ENCODE results near the gene PPP1R14C.
"Not testable (repeated sequence)": the region's sequence is repeated elsewhere in the genome, so short reads cannot be mapped to it uniquely, and the experiment has no call there.

The PPP1R14C gene

GRCh38 chr6:150236544-150236943 is 93.7 kb downstream of the PPP1R14C start:
- no peak for DNase-seq (ENCODE audit: low read depth)

DNA sequence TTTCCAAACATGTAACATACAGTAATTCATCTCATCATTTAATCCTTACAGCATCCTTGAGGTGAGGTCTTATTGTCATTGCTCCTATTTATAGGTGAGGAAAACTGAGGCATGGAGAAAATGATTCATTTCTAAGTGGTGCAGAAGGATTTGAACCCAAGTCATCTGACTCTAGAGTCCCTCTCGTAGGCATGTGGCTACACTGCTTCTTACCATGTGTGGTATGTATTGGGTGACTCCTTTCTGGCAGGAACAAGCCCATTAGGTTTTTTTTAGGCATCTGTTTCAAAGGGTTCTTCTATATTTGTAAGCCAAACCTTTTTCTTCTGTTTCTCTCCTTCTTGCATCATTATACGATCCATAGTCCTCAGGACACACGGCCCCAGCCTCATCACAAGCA is 94.8 kb downstream of the PPP1R14C start:
- no peak overlapping the region for H3K4me3 ChIP-seq (ENCODE audit: low read depth, low read length)
- DNase-seq (ENCODE audit: low read depth), result no peak

More at GRCh38 chr6:150236544-150236943, 93.7 kb downstream of the PPP1R14C start:
- no peak overlapping the region for H3K4me3 ChIP-seq (ENCODE audit: low read depth, low read length)

DNA sequence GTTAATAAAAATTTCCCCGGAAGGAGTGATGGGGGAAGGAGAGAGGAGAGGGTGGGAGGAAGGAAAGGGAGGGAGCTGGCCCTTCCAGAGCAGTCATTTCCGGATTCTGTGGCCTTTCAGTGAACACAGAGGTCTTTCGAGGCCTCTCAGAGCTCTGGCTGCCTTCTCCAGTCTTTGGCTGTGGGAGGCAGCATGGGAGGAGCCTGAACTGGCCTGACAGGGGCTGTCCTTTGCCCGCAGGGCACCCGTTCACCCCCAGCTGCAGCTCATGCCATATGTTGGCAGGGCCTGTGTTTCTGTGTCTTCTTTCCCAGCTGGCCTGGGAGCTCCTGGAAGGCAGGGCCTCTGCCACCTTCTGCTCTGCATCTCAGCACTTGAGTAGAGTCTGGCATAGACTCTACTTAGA is 95.5 kb downstream of the PPP1R14C start:
- H3K4me3 ChIP-seq (ENCODE audit: low read depth, low read length), result no peak overlapping the region
- DNase-seq (ENCODE audit: low read depth), result no peak

DNA sequence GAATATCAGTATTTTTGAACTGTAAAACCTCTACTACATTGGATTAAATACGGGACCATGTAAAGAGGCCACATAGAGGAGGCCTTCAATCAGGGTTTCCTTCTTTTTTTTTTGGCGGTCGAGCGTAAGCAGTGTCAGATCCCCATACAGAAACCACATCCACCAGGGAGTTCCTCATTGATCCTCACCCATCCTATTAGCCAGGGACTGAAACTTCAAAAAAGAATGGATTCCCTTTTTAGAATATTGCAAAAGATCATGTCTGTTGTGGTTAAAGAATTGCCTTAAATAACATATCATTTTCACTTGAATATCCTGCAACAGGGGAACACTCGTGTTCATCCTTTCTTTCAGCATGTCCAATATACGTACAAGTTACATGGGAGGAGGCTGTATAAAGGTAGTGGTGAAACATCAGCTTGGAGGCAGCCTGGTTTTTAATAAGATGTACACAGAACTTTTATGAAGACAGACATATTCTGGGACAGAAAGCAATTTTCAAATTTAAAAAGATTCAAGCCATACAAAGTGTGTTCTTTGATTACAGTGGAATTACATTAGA is 96.1 kb downstream of the PPP1R14C start:
- DNase-seq (ENCODE audit: low read depth), result no peak

DNA sequence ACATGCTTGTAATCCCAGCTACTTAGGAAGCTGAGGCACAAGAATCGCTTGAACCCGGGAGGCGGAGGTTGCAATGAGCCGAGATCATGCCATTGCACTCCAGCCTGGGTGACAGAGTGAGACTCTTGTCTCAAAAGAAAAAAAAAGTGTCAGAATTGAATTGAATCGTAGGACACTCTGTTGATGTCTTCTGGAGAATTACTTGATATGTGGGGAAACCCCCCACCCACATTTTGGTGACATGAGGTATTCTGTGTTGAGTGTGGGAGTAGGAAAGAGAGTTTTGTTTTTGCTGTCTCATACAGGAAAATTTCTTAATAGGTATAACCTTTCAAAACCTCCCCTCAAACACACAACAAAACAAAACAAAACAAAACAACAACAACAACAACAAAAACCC is 98.9 kb downstream of the PPP1R14C start:
- H3K4me3 ChIP-seq (ENCODE audit: low read depth, low read length); DNase-seq (ENCODE audit: low read depth): not testable (repeated sequence)

More for the DNA sequence above, 96.1 kb downstream of the PPP1R14C start:
- H3K4me3 ChIP-seq (ENCODE audit: low read depth, low read length), result no peak overlapping the region

GRCh38 chr6:150243620-150244314 is 100.9 kb downstream of the PPP1R14C start:
- no peak for DNase-seq (ENCODE audit: low read depth)
- no peak overlapping the region for H3K4me3 ChIP-seq (ENCODE audit: low read depth, low read length)

- no peak for DNase-seq (ENCODE audit: low read depth)
- no peak overlapping the region for H3K4me3 ChIP-seq (ENCODE audit: low read depth, low read length)
Measured at GRCh38 chr6:150245148-150245935, 102.5 kb downstream of the PPP1R14C start.

DNA sequence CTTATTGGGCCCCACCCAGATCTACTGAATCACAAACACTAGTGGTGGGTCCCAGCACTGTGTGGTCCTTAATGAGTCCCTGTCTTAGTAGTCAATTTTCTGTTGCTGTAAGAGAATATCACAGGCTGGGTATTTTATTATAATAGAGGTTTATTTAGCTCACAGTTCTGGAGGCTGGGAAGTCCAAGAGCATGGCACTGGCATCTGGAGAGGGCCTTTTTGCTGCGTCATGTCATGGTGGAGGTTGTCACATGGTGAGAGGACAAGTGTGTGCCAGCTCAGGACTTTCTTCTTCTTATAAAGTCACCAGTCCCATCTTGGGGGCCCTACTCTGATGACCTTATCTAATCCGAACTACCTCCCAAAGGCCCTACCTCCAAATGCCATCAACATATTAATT is 105.0 kb downstream of the PPP1R14C start:
- DNase-seq (ENCODE audit: low read depth), result no peak
- no peak overlapping the region for H3K4me3 ChIP-seq (ENCODE audit: low read depth, low read length)

- DNase-seq (ENCODE audit: low read depth), result no peak
- no peak overlapping the region for H3K4me3 ChIP-seq (ENCODE audit: low read depth, low read length)
Measured at GRCh38 chr6:150248300-150248699, 105.5 kb downstream of the PPP1R14C start.

DNA sequence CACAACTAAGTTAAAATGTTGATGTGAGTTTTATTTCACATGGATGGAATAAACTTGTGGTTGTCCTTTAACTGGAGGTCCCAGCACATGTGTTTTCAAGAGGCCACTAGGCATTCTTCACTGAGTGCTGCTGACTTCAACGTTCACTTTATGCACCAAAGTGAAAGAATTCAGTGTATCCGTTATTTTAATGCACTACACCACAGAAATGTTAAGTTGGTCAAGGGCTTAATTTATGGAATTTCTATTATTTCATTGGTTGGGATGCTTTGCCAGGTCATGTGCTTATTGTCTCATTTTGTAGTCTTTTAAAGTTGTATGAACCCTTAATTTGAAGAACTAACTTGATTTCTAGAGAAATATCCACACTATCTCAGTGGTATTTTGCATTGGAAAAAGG is 106.4 kb downstream of the PPP1R14C start:
- H3K4me3 ChIP-seq (ENCODE audit: low read depth, low read length), result no peak overlapping the region
- no peak for DNase-seq (ENCODE audit: low read depth)

GRCh38 chr6:150250826-150251225 is 108.0 kb downstream of the PPP1R14C start:
- H3K4me3 ChIP-seq (ENCODE audit: low read depth, low read length), result no peak overlapping the region
- peak; percentile 55 for DNase-seq (ENCODE audit: low read depth)

DNA sequence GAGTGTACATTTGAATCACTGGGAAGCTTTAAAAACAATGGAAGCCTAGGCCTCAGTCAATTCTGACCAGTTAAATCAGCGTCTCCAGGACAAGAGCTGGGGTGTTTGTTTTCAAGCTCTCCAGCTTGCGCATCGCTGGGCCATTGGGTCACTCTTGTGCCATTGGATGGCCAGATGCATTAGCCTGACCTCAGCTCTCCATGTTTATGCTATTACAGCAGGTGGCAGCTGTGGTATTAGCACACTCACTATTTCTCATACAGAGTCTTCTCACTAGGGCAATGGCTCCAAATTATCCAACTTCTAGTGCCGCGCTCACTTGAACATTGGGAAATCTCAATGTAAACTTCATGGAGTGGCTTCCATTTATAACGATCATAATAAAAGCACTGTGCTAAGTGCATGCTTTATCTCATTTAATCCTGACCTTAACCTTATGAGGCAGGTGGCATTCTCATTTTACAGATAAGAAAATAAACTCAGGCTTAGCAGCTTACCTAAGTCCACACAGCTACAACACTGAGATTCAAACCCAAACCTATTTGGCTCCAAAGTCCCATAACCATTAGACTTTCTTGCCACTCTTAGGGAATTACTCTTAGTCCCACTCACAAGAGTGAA is 108.8 kb downstream of the PPP1R14C start:
- H3K4me3 ChIP-seq (ENCODE audit: low read depth, low read length), result no peak overlapping the region
- no peak for DNase-seq (ENCODE audit: low read depth)

DNA sequence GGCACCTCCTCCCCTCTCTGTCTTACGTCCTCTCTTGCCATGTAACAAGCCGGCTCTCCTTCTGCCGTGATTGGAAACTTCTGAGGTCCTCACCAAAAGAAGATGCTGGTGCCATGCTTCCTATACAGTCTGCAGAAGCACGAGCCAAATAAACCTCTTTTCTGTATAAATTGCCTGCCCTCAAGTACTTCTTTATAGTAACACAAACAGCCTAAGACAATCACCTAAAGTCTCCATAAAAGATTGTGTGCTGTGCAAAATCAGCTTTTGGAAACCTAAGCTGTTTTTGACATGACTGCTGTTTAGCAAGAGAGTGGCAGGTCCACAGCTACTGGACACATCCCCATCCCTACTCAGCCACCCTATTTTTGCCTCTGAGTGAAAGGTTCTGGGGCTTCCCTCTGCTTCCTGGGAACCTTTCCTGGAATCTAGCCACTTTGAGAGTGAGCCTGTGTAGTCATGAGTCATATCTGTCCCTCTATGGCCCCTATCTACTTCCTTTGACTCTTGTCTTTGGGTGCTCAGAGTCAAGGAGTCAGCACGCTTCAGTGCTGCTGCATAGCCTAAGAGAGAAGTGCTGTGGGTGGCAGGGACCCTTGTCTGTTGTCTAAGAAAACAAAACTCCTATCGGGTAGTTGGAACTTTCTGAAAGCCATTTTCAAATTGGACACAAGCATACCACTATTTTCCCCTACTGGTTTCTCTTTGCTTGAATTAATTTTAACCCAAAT is 110.0 kb downstream of the PPP1R14C start:
- DNase-seq (ENCODE audit: low read depth), result no peak
- no peak overlapping the region for H3K4me3 ChIP-seq (ENCODE audit: low read depth, low read length)

GRCh38 chr6:150253489-150253888 is 110.6 kb downstream of the PPP1R14C start:
- no peak for DNase-seq (ENCODE audit: low read depth)
- no peak overlapping the region for H3K4me3 ChIP-seq (ENCODE audit: low read depth, low read length)

GRCh38 chr6:150254770-150255169 is 111.9 kb downstream of the PPP1R14C start:
- H3K4me3 ChIP-seq (ENCODE audit: low read depth, low read length), result no peak overlapping the region
- DNase-seq (ENCODE audit: low read depth), result no peak

DNA sequence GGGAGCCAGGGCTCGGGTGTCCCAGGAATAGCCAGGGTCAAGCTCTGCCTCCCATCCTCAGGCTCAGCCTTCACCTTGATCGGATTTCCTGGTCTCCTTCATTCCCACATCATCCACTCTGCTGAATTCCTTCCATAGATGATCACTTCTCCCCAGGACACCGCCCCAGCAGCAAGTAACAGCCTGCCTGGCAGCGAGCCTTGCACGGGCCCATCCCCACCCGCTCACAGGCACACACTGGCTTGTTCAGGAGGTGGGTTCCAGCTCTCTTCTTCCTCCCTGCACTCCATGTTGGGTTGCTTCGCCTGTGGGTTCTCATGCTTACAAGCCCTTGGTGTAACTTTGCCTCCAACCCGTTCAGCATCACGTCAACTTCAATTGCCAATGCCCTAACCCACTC is 113.0 kb downstream of the PPP1R14C start:
- no peak for DNase-seq (ENCODE audit: low read depth)
- no peak overlapping the region for H3K4me3 ChIP-seq (ENCODE audit: low read depth, low read length)

GRCh38 chr6:150256618-150257272 is 113.9 kb downstream of the PPP1R14C start:
- peak; percentile 86 for DNase-seq (ENCODE audit: low read depth)
- H3K4me3 ChIP-seq (ENCODE audit: low read depth, low read length), result no peak overlapping the region

- H3K4me3 ChIP-seq (ENCODE audit: low read depth, low read length), result no peak overlapping the region
- DNase-seq (ENCODE audit: low read depth), result no peak
Measured at GRCh38 chr6:150258381-150258780, 115.5 kb downstream of the PPP1R14C start.

DNA sequence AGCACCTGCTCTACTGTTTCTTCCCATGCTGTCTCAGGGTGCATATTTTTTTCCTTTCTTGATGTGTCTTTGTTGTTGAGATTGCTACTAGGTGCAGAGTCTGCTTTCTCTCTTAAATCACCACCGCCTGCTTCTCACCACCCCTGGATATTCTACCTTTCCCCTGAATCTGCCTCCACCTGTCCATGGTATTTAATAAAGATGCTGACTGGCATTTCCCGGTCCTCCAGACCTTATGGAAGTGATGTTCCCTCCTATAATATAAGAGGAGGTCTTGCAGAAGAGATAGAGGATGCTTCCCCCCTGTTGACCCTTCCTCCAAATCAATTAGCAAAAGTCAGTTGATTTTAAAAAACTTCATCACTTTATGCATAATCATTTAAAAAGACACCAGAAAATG is 118.1 kb downstream of the PPP1R14C start:
- H3K4me3 ChIP-seq (ENCODE audit: low read depth, low read length), result no peak overlapping the region
- DNase-seq (ENCODE audit: low read depth), result no peak
